GM15510 (cell line): ENCODE measurements around the gene GIPC1.

Experiments
- POLR2A ChIP-seq: IDR thresholded peaks from 3 replicates; pipeline ENCODE4 v1.6.1; 2011; ENCODE audit warnings: borderline replicate concordance; ENCODE audit not compliant: insufficient read length; ENCODE audit errors: extremely low read depth

GIPC1 gene

DNA sequence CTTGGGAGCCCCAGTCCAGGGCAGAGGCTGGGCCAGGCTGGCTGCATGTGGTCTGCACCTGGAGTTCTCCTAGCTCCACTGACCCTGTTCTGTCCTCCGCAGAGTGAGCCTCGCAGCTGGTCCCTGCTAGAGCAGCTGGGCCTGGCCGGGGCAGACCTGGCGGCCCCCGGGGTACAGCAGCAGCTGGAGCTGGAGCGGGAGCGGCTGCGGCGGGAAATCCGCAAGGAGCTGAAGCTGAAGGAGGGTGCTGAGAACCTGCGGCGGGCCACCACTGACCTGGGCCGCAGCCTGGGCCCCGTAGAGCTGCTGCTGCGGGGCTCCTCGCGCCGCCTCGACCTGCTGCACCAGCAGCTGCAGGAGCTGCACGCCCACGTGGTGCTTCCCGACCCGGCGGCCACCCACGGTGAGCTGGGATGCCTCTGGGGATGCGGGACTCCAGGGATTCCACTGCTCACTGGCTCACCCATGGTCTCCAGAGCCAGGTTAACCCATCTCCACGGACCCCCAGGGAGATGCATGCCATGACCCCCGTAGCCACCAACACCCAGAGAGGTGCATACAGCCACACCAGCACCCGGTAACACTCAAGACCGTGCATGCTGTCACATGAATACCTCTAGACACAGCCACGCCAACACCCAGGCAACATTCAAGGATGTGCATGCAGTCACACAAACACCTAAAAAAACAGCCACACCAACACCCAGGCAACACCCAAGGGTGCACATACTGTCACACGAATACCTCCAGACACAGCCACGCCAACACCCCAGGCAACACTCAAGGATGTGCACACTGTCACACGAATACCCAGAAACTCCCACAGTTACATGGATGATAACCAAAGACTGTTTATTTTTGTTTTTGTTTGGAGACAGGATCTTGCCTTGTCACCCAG, 54.6 kb downstream of the GIPC1 start:
- TF ChIP-seq POLR2A, result no peak

DNA sequence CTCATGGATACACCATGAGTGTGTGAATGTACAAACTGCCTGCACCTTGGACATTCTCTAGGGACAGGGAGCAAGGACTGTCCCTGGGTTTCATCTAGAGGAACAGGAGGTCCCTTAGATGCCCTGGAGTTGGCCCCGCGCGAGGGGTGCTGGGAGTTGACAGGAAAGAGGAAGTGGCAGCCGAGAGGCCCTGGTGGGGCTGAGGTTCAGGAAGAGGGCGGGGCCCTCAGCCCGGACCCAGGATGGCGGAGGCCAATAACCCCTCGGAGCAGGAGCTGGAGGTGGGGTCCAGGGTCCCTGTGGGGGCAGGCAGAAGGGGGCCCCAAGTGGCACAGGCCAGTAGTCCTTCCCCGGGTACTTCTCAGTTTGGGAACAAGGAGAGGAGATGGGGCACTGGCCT, 55.9 kb downstream of the GIPC1 start:
- TF ChIP-seq POLR2A, result peak; percentile 80

DNA sequence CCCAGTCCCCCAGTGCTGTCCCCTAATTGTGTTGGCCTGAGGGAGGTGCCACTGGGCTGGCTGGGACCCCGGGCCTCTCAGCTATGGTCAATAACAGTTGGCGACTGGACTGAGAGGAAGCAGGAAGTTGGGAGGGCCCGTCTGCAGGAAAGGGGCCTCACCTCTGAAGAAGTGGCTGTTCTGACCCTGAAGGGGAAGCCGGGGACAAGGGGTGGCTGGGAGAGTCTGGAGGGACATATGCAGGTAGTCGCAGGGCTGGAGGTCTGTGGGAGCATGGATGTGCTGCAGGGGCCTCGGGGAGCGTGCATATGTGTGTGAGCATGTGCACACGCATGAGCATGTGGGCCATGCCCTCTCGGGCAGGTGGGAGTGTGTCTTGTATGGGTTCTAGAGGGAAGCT, 56.9 kb downstream of the GIPC1 start:
- TF ChIP-seq POLR2A, result no peak

DNA sequence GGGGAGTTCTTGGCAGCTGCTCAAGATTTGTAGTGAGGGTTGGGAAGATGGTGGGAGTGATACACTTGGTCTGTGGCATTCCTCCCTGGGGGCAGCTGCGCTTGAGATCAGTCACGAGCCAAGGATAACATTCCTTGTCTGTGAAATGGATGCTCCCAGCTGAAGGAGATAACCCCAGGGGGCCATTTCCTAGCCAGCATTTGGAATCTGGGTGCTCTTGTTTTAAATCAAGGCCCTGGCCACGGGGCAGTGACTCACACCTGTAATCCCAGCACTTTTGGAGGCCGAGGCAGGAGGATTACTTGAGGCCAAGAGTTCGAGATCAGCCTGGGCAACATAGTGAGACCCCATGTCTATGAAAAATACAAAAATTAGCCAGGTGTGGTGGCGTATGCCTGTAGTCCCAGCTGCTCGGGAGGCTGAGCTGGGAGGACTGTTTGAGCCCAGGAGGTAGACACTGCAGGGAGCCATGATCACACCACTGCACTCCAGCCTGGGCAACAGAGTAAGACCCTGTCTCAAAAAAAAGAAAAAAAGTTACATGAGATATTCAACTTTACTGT, 58.3 kb downstream of the GIPC1 start:
- no peak for TF ChIP-seq POLR2A

DNA sequence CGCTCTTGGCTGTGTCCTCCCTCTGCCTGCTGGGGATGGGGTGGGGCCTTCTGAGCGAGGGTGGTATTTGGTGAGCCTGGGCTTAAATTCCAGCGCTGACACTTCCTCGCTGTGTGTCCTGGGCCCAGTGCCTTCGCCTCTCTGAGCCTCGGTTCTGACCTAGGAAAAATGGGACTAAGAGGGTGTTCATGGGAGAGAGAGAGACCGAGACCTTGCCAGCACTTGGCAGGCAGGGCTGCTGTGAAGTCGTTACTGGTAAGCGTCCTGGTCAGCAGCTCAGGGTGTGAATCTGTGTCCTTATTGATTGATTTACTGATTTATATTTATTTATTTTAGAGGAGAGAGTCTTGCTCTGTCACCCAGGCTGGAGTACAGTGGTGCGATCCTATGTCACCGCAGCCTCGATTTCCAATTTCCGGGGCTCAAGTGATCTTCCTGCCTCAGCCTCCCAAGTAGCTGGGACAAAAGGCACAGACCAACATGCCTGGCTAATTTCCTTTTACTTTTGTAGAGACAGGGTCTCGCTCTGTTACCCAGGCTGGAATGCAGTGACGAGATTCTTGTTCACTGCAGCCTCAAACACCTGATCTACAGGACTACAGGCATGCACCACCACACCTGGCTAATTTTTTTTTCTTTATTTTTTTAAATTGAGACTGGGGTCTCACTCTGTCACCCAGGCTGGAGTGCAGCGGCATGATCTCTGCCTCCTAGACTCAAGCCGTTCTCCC, 60.4 kb downstream of the GIPC1 start:
- no peak for TF ChIP-seq POLR2A

DNA sequence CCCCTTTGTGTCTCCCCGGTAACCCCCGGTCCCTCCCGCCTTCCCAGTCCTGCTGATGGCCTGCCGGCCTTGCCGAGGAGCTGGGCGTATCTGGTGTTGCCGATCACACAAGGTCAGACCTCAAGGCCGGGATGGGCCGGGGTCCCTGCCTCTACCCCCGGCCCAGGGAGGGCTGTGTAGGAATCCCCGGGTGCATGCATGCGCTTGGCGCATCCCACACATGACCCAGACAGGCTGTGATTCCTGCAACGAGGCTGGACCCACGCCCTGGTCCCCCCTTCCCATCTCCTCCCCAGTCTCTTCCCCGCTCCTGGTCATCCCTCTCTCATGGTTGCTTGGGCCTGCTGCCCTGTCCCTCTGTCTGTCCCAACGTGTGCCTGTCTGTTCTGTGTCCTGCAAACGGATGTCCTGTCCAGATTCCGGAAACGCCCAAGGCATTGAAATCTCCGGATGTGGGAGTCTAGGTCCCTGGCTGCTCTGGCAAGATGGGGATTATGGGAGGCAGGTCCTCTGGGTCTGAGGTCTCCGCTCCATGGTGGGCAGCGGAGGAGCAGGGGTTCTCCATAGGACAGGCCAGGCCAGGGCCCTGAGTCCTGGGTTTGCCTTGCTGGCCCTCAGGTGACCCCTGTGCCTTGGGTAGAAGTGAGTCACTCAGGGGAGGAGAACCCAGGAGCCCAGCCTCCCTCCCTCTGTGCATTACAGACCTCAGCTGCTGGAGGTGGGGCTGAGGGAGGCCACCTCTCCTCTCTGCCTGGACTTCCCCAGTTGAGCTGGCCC, 61.2 kb downstream of the GIPC1 start:
- TF ChIP-seq POLR2A, result no peak

DNA sequence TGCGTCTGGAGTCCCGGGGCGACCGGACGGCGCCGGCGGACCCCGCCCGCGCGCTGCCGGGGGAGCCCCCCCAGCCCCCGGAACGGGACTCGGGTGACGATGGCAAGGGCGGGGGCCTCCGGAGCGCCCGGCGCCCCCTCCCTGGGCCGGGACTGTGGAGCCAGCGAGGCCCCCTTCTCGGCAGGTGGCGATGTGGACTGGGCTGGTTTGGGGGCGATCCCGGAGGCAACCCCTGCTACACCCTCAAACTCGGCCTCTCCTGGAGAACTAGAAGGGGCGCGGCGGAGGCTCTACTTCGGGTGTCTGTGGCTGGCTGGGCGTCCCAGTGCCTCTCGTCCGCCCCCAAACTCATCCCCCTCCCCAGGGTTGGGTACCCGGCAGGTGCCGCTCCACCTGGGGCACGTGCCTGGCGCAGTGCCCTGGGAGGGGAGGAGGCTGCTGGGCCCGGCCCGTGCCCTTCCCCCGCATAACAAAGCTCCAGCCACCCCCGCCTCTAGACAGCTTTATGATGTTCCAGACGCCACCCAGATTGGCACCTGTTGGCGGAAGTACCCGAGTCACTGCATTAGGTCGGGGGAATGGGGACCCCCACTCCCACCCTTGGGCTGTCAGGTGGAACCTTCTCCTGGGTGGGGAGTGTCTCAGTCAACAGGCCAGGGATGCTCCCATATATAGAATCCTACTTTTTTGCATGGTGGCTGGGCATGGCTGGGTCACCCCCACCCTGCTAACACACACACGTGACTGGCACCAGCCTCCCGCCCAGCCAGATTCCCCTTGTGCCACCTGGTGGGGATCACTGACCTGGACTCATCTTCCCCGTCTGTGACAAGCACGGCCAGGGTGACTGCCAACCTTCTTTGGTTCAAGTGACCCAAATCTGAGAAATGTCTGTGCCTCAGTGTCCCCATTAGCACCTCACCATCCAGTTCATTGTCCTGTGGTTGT, 62.1 kb downstream of the GIPC1 start:
- no peak for TF ChIP-seq POLR2A

DNA sequence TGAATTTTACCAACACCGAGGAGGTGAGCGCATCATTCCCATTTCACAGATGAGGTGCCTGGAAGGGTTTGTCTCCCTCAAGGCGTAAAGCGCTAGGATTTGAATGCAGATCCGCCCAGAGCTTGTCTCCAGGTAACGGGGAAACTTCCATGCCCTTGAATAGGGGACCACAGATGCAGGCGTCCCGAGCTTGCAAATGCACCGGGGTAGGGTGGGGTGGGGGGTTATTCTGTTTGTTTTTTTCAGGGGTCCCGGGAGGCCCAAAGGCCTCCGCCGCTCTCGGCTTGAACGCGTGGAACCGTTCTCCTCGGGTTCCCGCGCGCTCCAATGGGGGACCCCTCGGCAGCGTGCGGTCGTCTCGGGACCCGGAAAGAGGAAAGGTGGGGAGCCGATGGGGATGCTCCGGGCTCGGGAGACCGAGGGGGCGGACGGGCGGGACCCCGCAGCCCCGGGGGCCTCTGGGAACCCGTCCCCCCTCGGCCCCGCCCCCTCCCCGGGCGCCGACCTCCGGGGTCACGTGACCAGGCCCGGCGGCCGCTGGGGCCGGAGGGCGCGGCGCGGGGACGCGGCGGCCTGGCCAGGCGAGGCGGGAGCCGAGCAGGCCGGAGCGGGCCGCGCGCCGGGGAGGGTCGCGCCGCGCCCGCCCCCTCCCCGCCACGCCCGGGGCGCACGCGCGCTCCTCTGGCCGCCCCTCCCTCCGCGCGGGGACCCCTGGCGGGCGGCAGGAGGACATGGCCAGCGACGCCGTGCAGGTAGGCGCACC, 63.0 kb downstream of the GIPC1 start, which contains the start of gene PKN1:
Gene PKN1 (plus strand): TSS at position 516 of the 763 bp plus-strand sequence. CDS start 216 bp downstream, at position 732.
- peak; percentile 75 for TF ChIP-seq POLR2A

DNA sequence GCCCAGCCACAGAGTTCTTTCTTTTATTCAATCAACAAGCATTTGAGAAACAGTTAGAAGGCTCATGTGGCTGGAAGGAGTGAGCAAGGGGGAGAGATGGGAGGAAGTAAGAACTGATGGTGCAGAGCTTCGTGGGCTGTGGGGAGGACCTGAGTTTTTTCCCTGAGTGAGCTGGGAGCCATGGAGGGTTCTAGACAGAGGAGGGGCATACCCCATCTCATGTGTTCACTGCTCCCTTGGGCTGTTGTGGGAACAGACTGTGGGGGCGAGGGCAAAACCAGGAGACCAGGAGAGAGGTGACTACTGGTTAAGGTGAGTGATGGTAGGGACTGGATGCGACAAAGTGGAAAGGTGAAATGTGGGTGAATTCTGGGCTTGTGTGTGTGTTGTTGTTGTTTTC, 65.2 kb downstream of the GIPC1 start:
- no peak for TF ChIP-seq POLR2A

DNA sequence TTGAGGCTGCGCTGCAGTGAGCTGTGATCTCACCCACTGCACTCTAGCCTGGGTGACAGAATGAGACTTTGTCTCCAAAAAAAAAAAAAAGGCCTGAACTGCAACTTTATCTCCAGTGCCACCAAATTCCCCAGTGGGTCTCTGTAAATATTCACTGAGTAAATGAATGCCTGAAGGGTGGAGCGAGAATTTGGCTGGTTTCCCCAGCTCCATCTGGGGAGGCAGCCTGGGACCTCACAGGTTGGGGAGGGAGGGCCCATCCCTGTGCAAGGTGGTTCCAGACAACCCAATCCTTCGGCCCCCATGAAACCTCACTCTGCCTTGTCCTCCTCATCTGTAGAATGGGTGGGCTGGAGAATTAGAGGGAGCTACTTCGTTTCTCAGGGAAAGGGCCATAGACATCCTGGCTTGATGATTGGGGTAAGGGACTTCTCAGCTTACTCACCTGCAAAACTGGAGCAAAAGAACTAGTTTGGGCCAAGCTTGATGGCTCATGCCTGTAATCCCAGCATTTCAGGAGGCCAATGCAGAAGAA, 67.0 kb downstream of the GIPC1 start:
- no peak for TF ChIP-seq POLR2A
